Nephron progenitor cell (in vitro differentiated cells): ENCODE measurements around the gene ELMO1.

Source experiments
- DNase-seq: peaks from one replicate; pipeline ENCODE4 v3.0.0; 2021
- H3K27ac Mint-ChIP-seq: 2 replicates; pipeline ENCODE4 v1.8.0; 2021; ENCODE audit warnings: mild to moderate bottlenecking, moderate library complexity, mixed read lengths
- H3K27me3 Mint-ChIP-seq: 2 replicates; pipeline ENCODE4 v1.8.0; 2021; ENCODE audit warnings: mild to moderate bottlenecking, low read depth, mixed read lengths; ENCODE audit not compliant: poor library complexity
- H3K36me3 Mint-ChIP-seq: 2 replicates; pipeline ENCODE4 v1.8.0; 2021; ENCODE audit warnings: low read depth, mixed read lengths
- H3K4me1 Mint-ChIP-seq: 2 replicates; pipeline ENCODE4 v1.8.0; 2021; ENCODE audit warnings: mixed read lengths
- H3K4me3 Mint-ChIP-seq: 2 replicates; pipeline ENCODE4 v1.8.0; 2021; ENCODE audit warnings: mild to moderate bottlenecking, moderate library complexity, mixed read lengths
- H3K9me3 Mint-ChIP-seq: 2 replicates; pipeline ENCODE4 v1.8.0; 2021; ENCODE audit warnings: mild to moderate bottlenecking, moderate library complexity, mixed read lengths
- TF ChIP-seq, protein P1 (sequence below): fragments of 200-600 bp; sonication (generic); IDR thresholded peaks from 2 replicates; pipeline ENCODE4 v1.5.0; 2021; ENCODE audit warnings: antibody characterized with exemption

Gene ELMO1

GRCh38 chr7:36847946-36848345 lies 600.7 kb downstream of the ELMO1 start:
- peaks cover 7% of the 10 kb centered on the region for H3K4me1 Mint-ChIP-seq
- H3K27me3 Mint-ChIP-seq = peaks cover 9% of the 10 kb centered on the region
- no peak overlapping the region for H3K4me3 Mint-ChIP-seq
- H3K36me3 Mint-ChIP-seq = peaks cover 22% of the 10 kb centered on the region
- TF ChIP-seq, protein P1, sequence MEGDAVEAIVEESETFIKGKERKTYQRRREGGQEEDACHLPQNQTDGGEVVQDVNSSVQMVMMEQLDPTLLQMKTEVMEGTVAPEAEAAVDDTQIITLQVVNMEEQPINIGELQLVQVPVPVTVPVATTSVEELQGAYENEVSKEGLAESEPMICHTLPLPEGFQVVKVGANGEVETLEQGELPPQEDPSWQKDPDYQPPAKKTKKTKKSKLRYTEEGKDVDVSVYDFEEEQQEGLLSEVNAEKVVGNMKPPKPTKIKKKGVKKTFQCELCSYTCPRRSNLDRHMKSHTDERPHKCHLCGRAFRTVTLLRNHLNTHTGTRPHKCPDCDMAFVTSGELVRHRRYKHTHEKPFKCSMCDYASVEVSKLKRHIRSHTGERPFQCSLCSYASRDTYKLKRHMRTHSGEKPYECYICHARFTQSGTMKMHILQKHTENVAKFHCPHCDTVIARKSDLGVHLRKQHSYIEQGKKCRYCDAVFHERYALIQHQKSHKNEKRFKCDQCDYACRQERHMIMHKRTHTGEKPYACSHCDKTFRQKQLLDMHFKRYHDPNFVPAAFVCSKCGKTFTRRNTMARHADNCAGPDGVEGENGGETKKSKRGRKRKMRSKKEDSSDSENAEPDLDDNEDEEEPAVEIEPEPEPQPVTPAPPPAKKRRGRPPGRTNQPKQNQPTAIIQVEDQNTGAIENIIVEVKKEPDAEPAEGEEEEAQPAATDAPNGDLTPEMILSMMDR = no peak
- H3K9me3 Mint-ChIP-seq = peaks cover 41% of the 10 kb centered on the region
- no peak overlapping the region for H3K27ac Mint-ChIP-seq
- DNase-seq = no peak

GRCh38 chr7:36844374-36844773 lies 604.3 kb downstream of the ELMO1 start:
- TF ChIP-seq, protein P1 = no peak
- H3K36me3 Mint-ChIP-seq = peaks cover 22% of the 10 kb centered on the region
- no peak overlapping the region for H3K27ac Mint-ChIP-seq
- peaks cover 6% of the 10 kb centered on the region for H3K27me3 Mint-ChIP-seq
- H3K9me3 Mint-ChIP-seq = peaks cover 41% of the 10 kb centered on the region
- H3K4me3 Mint-ChIP-seq = no peak overlapping the region
- H3K4me1 Mint-ChIP-seq = peaks cover 10% of the 10 kb centered on the region
- no peak for DNase-seq

DNA sequence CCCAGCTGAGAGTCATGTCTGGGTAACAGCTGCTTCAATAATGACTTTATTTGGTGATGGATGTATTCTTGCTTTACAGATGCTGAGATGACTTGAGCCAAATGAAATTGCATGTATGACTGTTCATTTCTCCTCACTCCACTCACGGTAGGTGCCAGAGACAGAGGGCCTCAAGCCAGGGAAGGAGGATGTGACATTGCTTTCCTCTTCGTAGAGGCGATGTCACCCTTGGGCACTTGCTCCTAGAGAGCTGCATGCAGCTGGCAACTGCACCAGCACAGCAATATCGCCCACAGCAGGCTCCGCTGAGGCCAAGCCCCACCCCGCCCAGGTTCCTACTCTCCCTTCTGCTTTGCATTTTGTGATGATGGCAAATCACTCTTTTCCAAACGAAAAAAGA lies 607.8 kb downstream of the ELMO1 start:
- no peak overlapping the region for H3K4me3 Mint-ChIP-seq
- no peak overlapping the region for H3K27ac Mint-ChIP-seq
- no peak for DNase-seq

GRCh38 chr7:36838616-36839225 lies 609.9 kb downstream of the ELMO1 start:
- H3K9me3 Mint-ChIP-seq = peaks cover 10% of the 10 kb centered on the region
- H3K36me3 Mint-ChIP-seq = peaks cover 5% of the 10 kb centered on the region
- H3K27me3 Mint-ChIP-seq = peaks cover 10% of the 10 kb centered on the region
- peaks cover 10% of the 10 kb centered on the region for H3K4me1 Mint-ChIP-seq
- no peak overlapping the region for H3K4me3 Mint-ChIP-seq
- peak overlapping the region; percentile 60 for H3K27ac Mint-ChIP-seq
- TF ChIP-seq, protein P1 = no peak
- no peak for DNase-seq

More for the DNA sequence above, 607.8 kb downstream of the ELMO1 start:
- Mint-ChIP-seq H3K36me3 (peaks cover 8% of the 10 kb centered on the region), H3K27me3 (peaks cover 9% of the 10 kb centered on the region), H3K4me1 (peaks cover 10% of the 10 kb centered on the region), H3K9me3 (peaks cover 15% of the 10 kb centered on the region)
- TF ChIP-seq, protein P1 = no peak

- H3K36me3 Mint-ChIP-seq = no peaks in the 10 kb centered on the region
- no peak for DNase-seq
- H3K27ac Mint-ChIP-seq = peak overlapping the region; percentile 60
- no peaks in the 10 kb centered on the region for H3K4me1 Mint-ChIP-seq
- H3K9me3 Mint-ChIP-seq = peaks cover 38% of the 10 kb centered on the region
- H3K4me3 Mint-ChIP-seq = no peak overlapping the region
- peaks cover 10% of the 10 kb centered on the region for H3K27me3 Mint-ChIP-seq
- TF ChIP-seq, protein P1 = no peak
Measured at GRCh38 chr7:36831049-36831448, 617.6 kb downstream of the ELMO1 start.
